ENCODE data around the gene RASAL1.
"Not testable (repeated sequence)": the region's sequence is repeated elsewhere in the genome, so short reads cannot be mapped to it uniquely, and the experiment has no call there.

RASAL1 gene

GRCh38 chr12:113161415-113162016, 26.0 kb upstream of the RASAL1 start:
- no peak for DNase-seq (ENCODE audit: low spot score)

GRCh38 chr12:113159937-113160336, 24.4 kb upstream of the RASAL1 start:
- DNase-seq (ENCODE audit: low spot score) = no peak

GRCh38 chr12:113158439-113159203, 23.1 kb upstream of the RASAL1 start:
- DNase-seq (ENCODE audit: low spot score) = no peak

GRCh38 chr12:113157218-113157859, 21.8 kb upstream of the RASAL1 start:
- DNase-seq (ENCODE audit: low spot score) = no peak

- no peak for DNase-seq (ENCODE audit: low spot score)
Measured at GRCh38 chr12:113155646-113156045, 20.1 kb upstream of the RASAL1 start.

GRCh38 chr12:113155060-113155459, 19.5 kb upstream of the RASAL1 start:
- DNase-seq (ENCODE audit: low spot score) = no peak

- DNase-seq (ENCODE audit: low spot score) = no peak
Measured at GRCh38 chr12:113154351-113154973, 18.9 kb upstream of the RASAL1 start.

- DNase-seq (ENCODE audit: low spot score) = no peak
Measured at GRCh38 chr12:113152835-113153814, 17.6 kb upstream of the RASAL1 start.

GRCh38 chr12:113152196-113152834, 16.8 kb upstream of the RASAL1 start:
- DNase-seq (ENCODE audit: low spot score) = no peak

- no peak for DNase-seq (ENCODE audit: low spot score)
Measured at GRCh38 chr12:113151655-113152054, 16.1 kb upstream of the RASAL1 start.

- no peak for DNase-seq (ENCODE audit: low spot score)
Measured at GRCh38 chr12:113149361-113150150, 14.0 kb upstream of the RASAL1 start, which contains the start of gene CFAP73. Gene CFAP73, plus strand, starts transcription at chr12:113149724. Its CDS starts 134 bp downstream, at chr12:113149858.

- DNase-seq (ENCODE audit: low spot score) = no peak
Measured at GRCh38 chr12:113146999-113147398, 11.4 kb upstream of the RASAL1 start.

- no peak for DNase-seq (ENCODE audit: low spot score)
Measured at GRCh38 chr12:113145720-113146551, 10.4 kb upstream of the RASAL1 start.

GRCh38 chr12:113144806-113145205, 9.2 kb upstream of the RASAL1 start:
- DNase-seq (ENCODE audit: low spot score) = no peak

GRCh38 chr12:113143959-113144358, 8.4 kb upstream of the RASAL1 start:
- no peak for DNase-seq (ENCODE audit: low spot score)

GRCh38 chr12:113142886-113143332, 7.3 kb upstream of the RASAL1 start:
- no peak for DNase-seq (ENCODE audit: low spot score)

GRCh38 chr12:113142173-113142885, 6.8 kb upstream of the RASAL1 start:
- no peak for DNase-seq (ENCODE audit: low spot score)

- DNase-seq (ENCODE audit: low spot score) = not testable (repeated sequence)
Measured at GRCh38 chr12:113141716-113142115, 6.2 kb upstream of the RASAL1 start.

Data from hematopoietic multipotent progenitor cell treated with erythropoietin and hydrocortisone succinate and interleukin-3 and kit ligand, for 17 days (in vitro differentiated cells).